Stimulated activated CD8-positive, alpha-beta memory T cell treated with anti-CD3 and anti-CD28 coated beads, Interleukin-4, amount 100 ng/mL, for 24 hours (primary cell): ENCODE data around the gene SPARCL1.

Source experiments
- DNase-seq: peaks from one replicate; pipeline ENCODE4 v3.0.0-alpha.2; 2020; ENCODE audit warnings: low read depth

The SPARCL1 gene

GRCh38 chr4:87540146-87541058 is 11.2 kb upstream of the SPARCL1 start:
- no peak for DNase-seq

GRCh38 chr4:87532907-87533306 is 3.7 kb upstream of the SPARCL1 start:
- DNase-seq = no peak

- no peak for DNase-seq
These were observed 2.9 kb upstream of the SPARCL1 start for GRCh38 chr4:87532109-87532508.

DNA sequence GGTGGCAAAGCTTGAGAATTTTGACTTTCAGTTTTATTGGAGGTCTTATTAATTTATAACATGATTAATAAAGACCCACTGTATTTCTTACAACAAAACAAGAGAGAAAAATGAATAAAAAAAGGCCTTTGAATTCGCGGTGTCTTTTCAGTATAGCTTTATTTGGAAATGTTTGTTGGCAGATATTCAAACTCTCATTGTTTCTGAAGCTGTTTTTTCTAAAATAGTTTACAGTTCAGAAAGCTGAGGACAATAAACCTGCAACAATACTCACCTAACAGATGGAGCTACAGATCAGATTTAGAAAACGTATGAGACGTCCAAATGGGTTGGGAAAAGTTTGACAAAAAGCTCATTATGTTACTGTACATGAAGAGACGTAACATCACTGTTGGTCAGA is 2.4 kb upstream of the SPARCL1 start:
- no peak for DNase-seq

DNA sequence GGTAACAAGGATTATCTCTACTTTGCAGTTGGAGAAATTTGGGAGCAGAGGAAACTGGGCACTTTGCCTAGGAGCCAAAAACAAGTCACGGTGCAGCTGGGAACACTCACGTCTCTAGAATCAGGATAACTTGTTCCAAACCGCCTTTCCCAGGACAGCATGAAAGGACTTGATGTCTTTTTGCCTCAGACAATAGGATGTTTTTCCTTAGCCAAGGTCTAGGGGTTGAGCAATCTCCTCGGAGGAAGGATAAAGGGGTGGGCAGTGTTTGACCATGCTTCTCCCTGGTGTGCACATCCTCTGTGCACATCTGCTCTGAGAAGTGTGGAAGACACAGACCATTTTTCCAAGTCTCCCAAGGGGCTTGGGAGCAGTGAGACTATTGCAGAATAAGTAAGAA is 1.7 kb upstream of the SPARCL1 start:
- DNase-seq = no peak

DNA sequence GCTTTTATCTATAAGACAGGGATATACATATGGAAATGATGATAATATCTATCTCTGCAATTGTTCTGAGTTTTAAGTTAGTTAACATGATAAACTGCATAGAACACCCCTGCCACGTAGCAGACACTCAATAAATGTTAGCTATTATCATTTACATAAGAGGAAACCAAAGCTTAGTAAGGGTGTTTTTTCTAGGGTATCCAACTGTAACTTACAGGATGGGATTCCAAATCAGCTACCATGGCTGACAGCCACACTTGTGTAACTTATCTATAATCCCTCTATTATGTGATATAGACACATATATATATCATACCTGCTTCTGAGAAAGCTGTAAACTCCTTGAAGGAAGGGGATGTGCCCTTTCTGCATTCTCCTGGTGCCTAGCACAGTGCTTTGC is 1.1 kb upstream of the SPARCL1 start:
- DNase-seq = no peak

GRCh38 chr4:87527431-87528220 is 1.6 kb downstream of the SPARCL1 start:
- DNase-seq = no peak

- no peak for DNase-seq
These were observed 3.4 kb downstream of the SPARCL1 start for GRCh38 chr4:87525636-87526295.

- no peak for DNase-seq
These were observed 4.7 kb downstream of the SPARCL1 start for GRCh38 chr4:87524456-87524855.

GRCh38 chr4:87523307-87523706 is 5.9 kb downstream of the SPARCL1 start:
- DNase-seq = no peak

GRCh38 chr4:87521757-87522374 is 7.3 kb downstream of the SPARCL1 start:
- no peak for DNase-seq

DNA sequence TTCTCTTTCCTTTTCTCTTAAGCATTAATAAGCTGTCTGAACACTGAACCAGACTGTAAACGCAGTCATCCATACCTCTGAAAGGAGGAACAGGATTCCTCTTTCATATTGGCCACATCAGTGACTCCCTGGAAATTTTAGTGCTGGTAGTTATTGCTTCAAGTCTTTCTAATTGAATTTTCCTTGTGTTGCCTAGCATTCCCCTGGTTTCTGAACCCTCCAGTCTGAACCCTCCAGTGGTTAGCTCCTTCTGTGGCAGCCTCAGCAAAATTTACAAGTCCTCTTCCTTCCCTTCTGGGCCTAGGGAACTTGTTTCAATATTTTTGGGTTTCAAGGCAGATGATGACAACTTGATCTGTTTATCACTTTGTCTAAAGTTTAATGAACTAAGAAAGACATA is 7.9 kb downstream of the SPARCL1 start:
- DNase-seq = no peak

- no peak for DNase-seq
These were observed 11.6 kb downstream of the SPARCL1 start for GRCh38 chr4:87517621-87518020.

DNA sequence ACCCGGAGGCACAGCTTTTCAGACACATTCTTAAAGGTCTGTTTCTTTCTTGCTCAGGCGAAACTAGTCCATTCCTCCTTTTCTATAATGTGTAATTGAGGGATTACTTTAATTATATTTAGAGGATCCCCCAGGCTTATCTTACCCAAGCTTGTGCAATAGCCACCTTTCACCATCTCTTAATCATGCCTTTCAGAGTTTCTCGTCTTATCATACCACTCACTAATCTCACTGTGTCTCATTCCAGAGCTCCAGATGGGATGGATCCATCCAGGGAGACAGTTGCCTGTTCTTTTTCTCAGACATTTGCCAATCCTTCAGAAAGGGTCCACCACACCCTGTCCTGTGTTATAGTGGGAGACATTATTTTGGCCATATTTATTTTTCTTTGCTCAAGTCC is 12.5 kb downstream of the SPARCL1 start:
- no peak for DNase-seq

- DNase-seq = no peak
These were observed 16.8 kb downstream of the SPARCL1 start for GRCh38 chr4:87512400-87512799.

DNA sequence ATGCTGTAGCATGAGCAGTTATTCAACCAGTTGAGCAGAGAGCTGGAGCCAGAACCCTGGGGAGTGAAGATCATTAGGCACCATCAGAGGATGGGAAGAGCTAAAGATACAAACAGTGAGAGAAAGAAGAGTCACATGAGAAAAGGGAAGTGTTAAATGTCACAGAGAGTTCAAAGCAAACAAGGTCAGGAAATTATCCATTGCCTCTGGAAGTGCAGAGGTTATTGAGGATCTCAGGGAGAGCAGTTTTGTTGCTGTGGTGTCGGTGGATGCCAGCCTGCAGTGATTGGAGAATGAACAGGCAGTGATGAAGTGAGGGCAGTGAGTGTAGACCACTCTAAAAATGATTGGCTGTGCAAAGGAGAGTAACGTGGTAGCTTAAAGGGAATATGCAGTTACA is 17.7 kb downstream of the SPARCL1 start:
- no peak for DNase-seq

DNA sequence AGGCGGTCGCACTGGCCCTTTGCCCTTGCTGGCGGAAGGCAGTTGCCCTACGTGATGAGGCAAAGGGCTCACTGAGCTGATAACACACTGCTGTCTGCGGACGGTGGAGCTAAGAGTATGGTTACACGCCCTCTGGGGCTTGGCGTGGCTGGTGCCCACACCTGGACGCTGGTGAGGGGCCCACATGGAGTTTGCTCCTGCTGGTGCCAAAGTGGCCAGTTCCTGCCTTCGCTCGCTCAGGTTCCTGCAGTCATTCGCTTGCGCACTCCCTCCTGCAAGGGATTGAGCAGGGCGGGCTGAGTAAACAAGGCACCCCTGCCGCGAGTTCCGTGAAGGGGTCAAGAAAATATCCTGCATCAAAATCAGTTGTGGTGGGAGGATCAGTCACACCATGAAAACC is 18.4 kb downstream of the SPARCL1 start:
- no peak for DNase-seq

- no peak for DNase-seq
These were observed 22.0 kb downstream of the SPARCL1 start for GRCh38 chr4:87506974-87507701.

GRCh38 chr4:87505862-87506261 is 23.3 kb downstream of the SPARCL1 start:
- DNase-seq = no peak

DNA sequence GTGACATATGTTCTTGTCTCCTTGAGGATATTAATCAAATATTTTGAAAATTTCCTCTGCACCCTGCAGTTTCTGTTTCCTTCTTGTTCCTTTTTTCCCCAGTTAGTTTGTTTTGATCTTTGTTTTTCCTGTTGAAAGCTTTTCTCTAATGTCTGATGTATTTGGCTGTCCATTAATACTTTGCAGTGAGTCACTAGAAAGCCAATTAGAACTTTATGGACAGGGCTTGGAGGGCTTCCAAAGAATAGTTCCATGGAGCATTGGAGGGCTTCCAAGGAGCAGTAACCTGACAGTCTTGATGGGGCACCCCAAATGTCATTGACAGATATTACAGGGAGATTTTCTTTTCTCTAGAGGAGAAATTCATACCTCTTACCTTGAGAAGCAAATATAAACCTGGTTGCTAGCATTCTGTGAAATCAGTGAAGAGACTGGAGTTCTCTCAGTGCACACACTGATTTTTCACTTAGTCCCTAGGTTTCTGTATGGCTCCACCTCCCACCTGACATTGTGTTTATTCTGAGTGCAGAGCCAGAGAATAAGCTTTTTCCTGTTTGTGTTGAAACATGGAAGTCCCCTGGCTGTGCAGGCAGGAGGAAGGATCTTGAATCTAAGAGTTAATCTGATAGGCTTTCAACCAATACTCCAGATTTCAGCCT is 26.5 kb downstream of the SPARCL1 start:
- no peak for DNase-seq

- DNase-seq = no peak
These were observed 29.1 kb downstream of the SPARCL1 start for GRCh38 chr4:87500092-87500462.
